Peyer's patch (tissue), 4 donors: ENCODE results near the gene ZSCAN5A. TPM values are rescaled to one million over a fixed set of nuclear protein-coding genes. Genes with fewer than 3 reads are reported as not detected.

Source experiments
- DNase-seq, 3 donors: peaks; one replicate each; pipeline ENCODE4 v3.0.0-alpha.2; 2017 to 2019
- H3K27ac ChIP-seq, 4 donors: fragments of 200-600 bp; sonication (generic); one replicate each; pipeline ENCODE4 v1.5.1; 2016 to 2019
- H3K27me3 ChIP-seq, 2 donors: fragments of 200-600 bp; sonication (generic); one replicate each; pipeline ENCODE4 v1.5.1; 2019
- H3K36me3 ChIP-seq, 3 donors: fragments of 200-600 bp; sonication (generic); one replicate each; pipeline ENCODE4 v1.5.1; 2016 to 2019
- H3K4me1 ChIP-seq, 4 donors: fragments of 200-600 bp; sonication (generic); one replicate each; pipeline ENCODE4 v1.5.1; 2016 to 2019
- H3K4me3 ChIP-seq, 4 donors: fragments of 200-600 bp; sonication (generic); 1 replicate in 3 of 4; 2 replicates in 1 of 4; pipeline ENCODE4 v1.5.1; 2016 to 2019; ENCODE audit warnings: mild to moderate bottlenecking in 1 of 4
- H3K9me3 ChIP-seq, 4 donors: fragments of 200-600 bp; sonication (generic); one replicate each; pipeline ENCODE4 v1.5.1; 2016 to 2019; ENCODE audit warnings: mild to moderate bottlenecking in 1 of 4
- POLR2A ChIP-seq, 2 donors: fragments of 450-650 bp; IDR thresholded peaks; one replicate each; pipeline ENCODE4 v1.5.1; 2017; ENCODE audit warnings: antibody characterized with exemption in 2 of 2, mild to moderate bottlenecking in 2 of 2, moderate library complexity in 2 of 2
- total RNA-seq, 4 donors: library from RNA; depleted of rRNA; stranded (reverse); fragments of >200 nt; gene quantifications; one replicate each; pipeline ENCODE4 v1.1.0, GENCODE V29; 2016
- TF ChIP-seq, protein P1 (sequence below), 6 experiments: fragments of 450-650 bp in 4 of 6; fragments of 200-600 bp in 2 of 6; sonication (generic) in 1 of 6; IDR thresholded peaks; one replicate each; pipeline ENCODE4 v1.5.1; 2017 to 2019; ENCODE audit warnings: antibody characterized with exemption in 6 of 6, mild to moderate bottlenecking in 3 of 6, moderate library complexity in 1 of 6

Gene ZSCAN5A
- total RNA-seq, 4 donors from 2014 or later, result 14.9 to 19.0 (median 15.3) TPM

DNA sequence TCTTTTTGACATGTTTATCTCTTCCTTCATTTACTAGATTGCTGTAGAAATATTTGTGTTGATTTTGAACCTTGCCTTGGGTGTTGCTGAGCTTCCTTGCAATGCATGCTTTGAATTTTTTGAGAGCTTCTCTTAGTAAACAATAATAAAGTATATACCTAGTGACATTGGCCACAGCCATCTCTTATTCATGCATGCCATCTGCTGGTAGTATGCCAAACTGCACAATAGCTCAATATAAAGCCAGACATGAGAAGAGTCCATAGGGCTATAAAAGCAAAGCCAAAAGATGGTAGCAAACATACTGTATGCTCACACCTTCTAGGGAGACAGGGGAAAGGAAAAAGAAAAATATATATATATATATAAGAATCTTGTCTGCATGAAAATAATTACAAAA lies 18.9 kb upstream of the ZSCAN5A start:
- peak in 2 of 3 donors; percentile 43 to 75 for DNase-seq
- Histone ChIP-seq H3K27me3 (no peaks in the 10 kb centered on the region), H3K36me3 (no peaks in the 10 kb centered on the region), H3K4me3 (no peak overlapping the region), H3K4me1 (no peaks in the 10 kb centered on the region), H3K27ac (no peak overlapping the region), H3K9me3 (no peaks in the 10 kb centered on the region)
- TF ChIP-seq, protein P1, sequence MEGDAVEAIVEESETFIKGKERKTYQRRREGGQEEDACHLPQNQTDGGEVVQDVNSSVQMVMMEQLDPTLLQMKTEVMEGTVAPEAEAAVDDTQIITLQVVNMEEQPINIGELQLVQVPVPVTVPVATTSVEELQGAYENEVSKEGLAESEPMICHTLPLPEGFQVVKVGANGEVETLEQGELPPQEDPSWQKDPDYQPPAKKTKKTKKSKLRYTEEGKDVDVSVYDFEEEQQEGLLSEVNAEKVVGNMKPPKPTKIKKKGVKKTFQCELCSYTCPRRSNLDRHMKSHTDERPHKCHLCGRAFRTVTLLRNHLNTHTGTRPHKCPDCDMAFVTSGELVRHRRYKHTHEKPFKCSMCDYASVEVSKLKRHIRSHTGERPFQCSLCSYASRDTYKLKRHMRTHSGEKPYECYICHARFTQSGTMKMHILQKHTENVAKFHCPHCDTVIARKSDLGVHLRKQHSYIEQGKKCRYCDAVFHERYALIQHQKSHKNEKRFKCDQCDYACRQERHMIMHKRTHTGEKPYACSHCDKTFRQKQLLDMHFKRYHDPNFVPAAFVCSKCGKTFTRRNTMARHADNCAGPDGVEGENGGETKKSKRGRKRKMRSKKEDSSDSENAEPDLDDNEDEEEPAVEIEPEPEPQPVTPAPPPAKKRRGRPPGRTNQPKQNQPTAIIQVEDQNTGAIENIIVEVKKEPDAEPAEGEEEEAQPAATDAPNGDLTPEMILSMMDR (IDR thresholded peaks at IDR 0.05), result peak in 5 of 6 experiments; percentile 34 to 87 (median 81)
- no peak for TF ChIP-seq POLR2A (IDR thresholded peaks at IDR 0.05)

DNA sequence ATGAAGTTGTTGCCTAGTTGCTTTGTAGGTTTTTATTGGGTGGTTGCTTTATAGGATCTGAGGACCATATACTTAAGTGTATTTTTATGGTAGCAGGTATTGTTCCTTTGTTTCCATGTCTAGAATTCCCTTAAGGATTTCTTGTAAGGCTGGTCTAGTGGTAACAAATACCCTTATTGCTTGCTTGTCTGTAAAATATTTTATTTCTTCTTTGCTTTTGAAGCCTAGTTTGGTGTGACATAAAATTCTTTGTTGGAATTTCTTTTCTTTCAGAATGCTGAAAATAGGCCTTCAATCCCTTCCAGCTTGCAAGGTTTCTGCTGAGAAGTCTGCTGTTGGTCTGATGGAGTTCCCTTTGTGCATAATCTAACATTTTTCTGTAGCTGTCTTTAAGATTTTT lies 18.1 kb upstream of the ZSCAN5A start:
- Histone ChIP-seq H3K36me3 (no peaks in the 10 kb centered on the region), H3K27me3 (no peaks in the 10 kb centered on the region), H3K9me3 (no peaks in the 10 kb centered on the region), H3K27ac (no peak overlapping the region), H3K4me1 (no peaks in the 10 kb centered on the region), H3K4me3 (no peak overlapping the region)
- no peak for TF ChIP-seq POLR2A (IDR thresholded peaks at IDR 0.05)
- TF ChIP-seq, protein P1 (IDR thresholded peaks at IDR 0.05), result no peak
- no peak for DNase-seq

DNA sequence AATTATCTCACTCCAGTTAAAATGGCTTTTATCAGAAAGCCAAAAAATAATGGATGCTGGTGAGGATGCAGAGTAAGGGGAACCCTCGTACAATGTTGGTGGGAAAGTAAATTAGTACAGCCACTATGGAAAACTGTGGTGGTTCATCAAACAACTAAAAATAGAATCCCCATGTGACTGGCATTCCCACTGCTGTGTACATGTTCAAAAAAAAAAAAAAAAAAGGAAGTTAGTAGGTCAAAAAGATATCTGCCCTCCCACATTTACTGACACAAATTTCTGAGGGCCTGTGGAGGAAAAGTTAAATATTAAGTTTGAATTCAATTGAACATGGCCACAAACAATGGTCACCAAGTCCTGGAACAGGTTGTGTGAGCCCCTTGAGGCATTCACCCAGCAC lies 9.8 kb upstream of the ZSCAN5A start:
- no peak overlapping the region for H3K27ac ChIP-seq

DNA sequence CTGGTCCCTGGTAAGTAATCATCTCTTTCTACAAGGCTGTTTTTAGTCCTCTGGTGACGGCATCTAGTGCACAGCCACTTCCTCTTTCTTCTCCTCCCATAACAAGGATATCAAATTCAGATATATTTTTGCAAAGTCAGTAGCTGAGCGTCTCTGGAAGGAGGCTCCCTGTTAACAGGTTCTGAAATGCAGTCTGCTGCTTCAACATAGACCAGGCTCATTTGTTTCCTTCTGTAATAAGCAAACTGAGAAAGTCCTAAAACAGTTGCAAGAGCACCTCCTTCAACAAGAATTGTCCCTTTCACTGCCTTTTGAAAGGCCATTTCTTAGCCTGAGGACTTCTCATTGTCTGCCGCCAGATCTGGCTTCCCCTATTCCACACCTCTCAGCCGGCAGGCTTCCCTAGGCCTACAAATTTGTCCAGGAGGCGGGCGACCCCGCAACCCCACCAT lies 7.4 kb upstream of the ZSCAN5A start:
- no peak for DNase-seq
- Histone ChIP-seq H3K4me1 (no peaks in the 10 kb centered on the region), H3K27me3 (no peaks in the 10 kb centered on the region), H3K27ac (peak overlapping the region in 2 of 4 donors; percentile 34 to 37), H3K36me3 (no peaks in the 10 kb centered on the region), H3K9me3 (no peaks in the 10 kb centered on the region), H3K4me3 (no peak overlapping the region)
- TF ChIP-seq POLR2A (IDR thresholded peaks at IDR 0.05), result no peak
- TF ChIP-seq, protein P1 (IDR thresholded peaks at IDR 0.05), result no peak

More for the DNA sequence above, 9.8 kb upstream of the ZSCAN5A start:
- DNase-seq, result no peak
- no peak overlapping the region for H3K4me3 ChIP-seq
- no peaks in the 10 kb centered on the region for H3K27me3 ChIP-seq
- no peaks in the 10 kb centered on the region for H3K4me1 ChIP-seq
- no peak for TF ChIP-seq POLR2A (IDR thresholded peaks at IDR 0.05)
- TF ChIP-seq, protein P1 (IDR thresholded peaks at IDR 0.05), result no peak
- no peaks in the 10 kb centered on the region for H3K9me3 ChIP-seq
- no peaks in the 10 kb centered on the region for H3K36me3 ChIP-seq

DNA sequence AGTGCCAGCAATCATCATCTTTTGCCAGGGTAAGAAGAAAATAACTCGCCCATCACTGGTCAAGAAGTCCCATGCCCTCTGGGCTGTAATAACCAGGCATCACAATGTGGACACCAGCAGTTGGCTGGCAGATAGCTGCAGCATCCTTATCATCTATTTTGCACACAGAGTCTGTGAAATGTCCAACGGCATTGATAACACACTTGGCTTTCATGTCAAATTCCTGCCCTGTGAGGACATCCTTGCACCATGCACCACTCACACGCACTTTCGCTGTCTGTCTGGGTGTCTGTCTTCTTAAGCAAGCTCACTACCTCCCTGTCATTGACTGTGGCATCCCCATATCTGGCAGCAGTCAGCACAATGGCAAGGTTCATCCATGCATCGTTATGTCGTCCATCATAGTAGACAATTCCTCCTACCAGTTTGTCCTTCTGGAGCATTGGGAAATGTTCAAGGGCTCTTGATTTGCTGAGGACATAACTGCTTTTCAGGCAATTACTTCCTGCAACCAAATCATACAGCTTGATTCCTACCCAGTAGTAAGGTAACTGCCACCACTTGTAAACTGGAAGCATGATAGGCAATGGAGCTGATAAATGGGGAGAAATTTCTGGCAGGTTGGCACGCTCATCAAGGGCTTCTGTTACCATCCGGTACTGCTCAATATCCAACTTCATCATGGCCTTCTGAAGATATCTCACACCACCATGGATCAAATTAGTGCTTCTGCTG lies 6.8 kb upstream of the ZSCAN5A start:
- no peaks in the 10 kb centered on the region for H3K36me3 ChIP-seq
- no peak for TF ChIP-seq POLR2A (IDR thresholded peaks at IDR 0.05)
- TF ChIP-seq, protein P1 (IDR thresholded peaks at IDR 0.05), result no peak
- H3K27ac ChIP-seq, result no peak overlapping the region
- no peak for DNase-seq
- no peak overlapping the region for H3K4me3 ChIP-seq
- no peaks in the 10 kb centered on the region for H3K4me1 ChIP-seq
- no peaks in the 10 kb centered on the region for H3K27me3 ChIP-seq
- H3K9me3 ChIP-seq, result no peaks in the 10 kb centered on the region
